ENCODE data around the gene ROBO2. TPM values are rescaled to one million over a fixed set of nuclear protein-coding genes. Genes with fewer than 3 reads are reported as not detected.

ROBO2 gene
- polyA plus RNA-seq, 1 of the 3 experiments (the other 2 are of a cell fraction) = not detected

- H3K4me1 ChIP-seq (ENCODE audit: control insufficient read depth in 1 of 2, insufficient read depth in 2 of 2, low read depth in 1 of 2, low read length in 1 of 2) = no peaks in the 10 kb centered on the region
- no peaks in the 10 kb centered on the region for H3K9me3 ChIP-seq
- H3F3A ChIP-seq (replicated peaks; ENCODE audit: insufficient read depth) = no peaks in the 10 kb centered on the region
- H3K27me3 ChIP-seq (ENCODE audit: insufficient read depth) = no peaks in the 10 kb centered on the region
- no peak overlapping the region for H2AFZ ChIP-seq (ENCODE audit: low read depth)
- DNase-seq = no peak
- H3K27ac ChIP-seq (ENCODE audit: low read depth in 2 of 2, low read length in 1 of 2) = no peak overlapping the region
- no peak overlapping the region for H3K4me2 ChIP-seq
- no peaks in the 10 kb centered on the region for H3K79me2 ChIP-seq (ENCODE audit: insufficient read depth)
- H3K36me3 ChIP-seq (replicated peaks in 1 of 2; ENCODE audit: control insufficient read depth in 1 of 2, insufficient read depth in 2 of 2, low read length in 1 of 2) = no peaks in the 10 kb centered on the region
- no peak overlapping the region for H3K4me3 ChIP-seq (ENCODE audit: low read depth in 2 of 2, low read length in 1 of 2)
- no peaks in the 10 kb centered on the region for H3K9me2 ChIP-seq
- ChIA-PET CTCF (no interaction called here), POLR2A (no interaction called here)
- 63% methylated on average over 5 of the region's 5 CpGs for WGBS (ENCODE audit: low lambda C conversion rate)
- H4K20me1 ChIP-seq (ENCODE audit: insufficient read depth) = no peaks in the 10 kb centered on the region
- TF ChIP-seq CTCF (IDR thresholded peaks at IDR 0.05) (no peak), ZBTB33 (IDR thresholded peaks at IDR 0.05; ENCODE audit: borderline replicate concordance, low read depth) (no peak)
- H3K9ac ChIP-seq = no peak overlapping the region
Measured at GRCh38 chr3:77296527-77296926, 256.6 kb downstream of the ROBO2 start.

- ChIA-PET CTCF (no interaction called here), POLR2A (no interaction called here)
- H3K79me2 ChIP-seq (ENCODE audit: insufficient read depth) = no peaks in the 10 kb centered on the region
- H2AFZ ChIP-seq (ENCODE audit: low read depth) = no peak overlapping the region
- no peak overlapping the region for H3K4me2 ChIP-seq
- DNase-seq = no peak
- H3K27ac ChIP-seq (ENCODE audit: low read depth in 2 of 2, low read length in 1 of 2) = no peak overlapping the region
- H3K36me3 ChIP-seq (replicated peaks in 1 of 2; ENCODE audit: control insufficient read depth in 1 of 2, insufficient read depth in 2 of 2, low read length in 1 of 2) = no peaks in the 10 kb centered on the region
- no peaks in the 10 kb centered on the region for H3K4me1 ChIP-seq (ENCODE audit: control insufficient read depth in 1 of 2, insufficient read depth in 2 of 2, low read depth in 1 of 2, low read length in 1 of 2)
- H3K9me2 ChIP-seq = no peaks in the 10 kb centered on the region
- H3K9ac ChIP-seq = no peak overlapping the region
- H3F3A ChIP-seq (replicated peaks; ENCODE audit: insufficient read depth) = no peaks in the 10 kb centered on the region
- H3K4me3 ChIP-seq (ENCODE audit: low read depth in 2 of 2, low read length in 1 of 2) = no peak overlapping the region
- TF ChIP-seq MAX (IDR thresholded peaks at IDR 0.05; ENCODE audit: low read depth) (no peak), USF2 (IDR thresholded peaks at IDR 0.05; ENCODE audit: borderline replicate concordance, low read depth, low read length) (no peak), FOXJ3 (CRISPR knock-in tag; IDR thresholded peaks at IDR 0.05) (no peak), GABPA (IDR thresholded peaks at IDR 0.05; ENCODE audit: low read depth) (no peak), TCF12 (IDR thresholded peaks at IDR 0.05) (no peak), SIN3A (IDR thresholded peaks at IDR 0.05; ENCODE audit: borderline replicate concordance, low read depth, low read length) (no peak), EP300 (IDR thresholded peaks at IDR 0.05; ENCODE audit: borderline replicate concordance in 1 of 2, low read depth in 1 of 2, low read length in 1 of 2) (no peak), RXRA (IDR thresholded peaks at IDR 0.05; ENCODE audit: borderline replicate concordance, low read depth) (no peak)
- WGBS (ENCODE audit: low lambda C conversion rate) = 75% methylated on average over 1 of the region's 1 CpG
- H3K9me3 ChIP-seq = no peaks in the 10 kb centered on the region
- H3K27me3 ChIP-seq (ENCODE audit: insufficient read depth) = no peaks in the 10 kb centered on the region
- no peaks in the 10 kb centered on the region for H4K20me1 ChIP-seq (ENCODE audit: insufficient read depth)
Measured at GRCh38 chr3:77298417-77298816, 258.5 kb downstream of the ROBO2 start.

Measured in SK-N-SH (cell line).